Hematopoietic multipotent progenitor cell treated with erythropoietin and hydrocortisone succinate and interleukin-3 and kit ligand, for 17 days (in vitro differentiated cells): ENCODE results near the gene ZCCHC4.

Source experiments
- DNase-seq: peaks from one replicate; pipeline ENCODE4 v3.0.0-alpha.2; 2015; ENCODE audit warnings: low spot score

The ZCCHC4 gene

DNA sequence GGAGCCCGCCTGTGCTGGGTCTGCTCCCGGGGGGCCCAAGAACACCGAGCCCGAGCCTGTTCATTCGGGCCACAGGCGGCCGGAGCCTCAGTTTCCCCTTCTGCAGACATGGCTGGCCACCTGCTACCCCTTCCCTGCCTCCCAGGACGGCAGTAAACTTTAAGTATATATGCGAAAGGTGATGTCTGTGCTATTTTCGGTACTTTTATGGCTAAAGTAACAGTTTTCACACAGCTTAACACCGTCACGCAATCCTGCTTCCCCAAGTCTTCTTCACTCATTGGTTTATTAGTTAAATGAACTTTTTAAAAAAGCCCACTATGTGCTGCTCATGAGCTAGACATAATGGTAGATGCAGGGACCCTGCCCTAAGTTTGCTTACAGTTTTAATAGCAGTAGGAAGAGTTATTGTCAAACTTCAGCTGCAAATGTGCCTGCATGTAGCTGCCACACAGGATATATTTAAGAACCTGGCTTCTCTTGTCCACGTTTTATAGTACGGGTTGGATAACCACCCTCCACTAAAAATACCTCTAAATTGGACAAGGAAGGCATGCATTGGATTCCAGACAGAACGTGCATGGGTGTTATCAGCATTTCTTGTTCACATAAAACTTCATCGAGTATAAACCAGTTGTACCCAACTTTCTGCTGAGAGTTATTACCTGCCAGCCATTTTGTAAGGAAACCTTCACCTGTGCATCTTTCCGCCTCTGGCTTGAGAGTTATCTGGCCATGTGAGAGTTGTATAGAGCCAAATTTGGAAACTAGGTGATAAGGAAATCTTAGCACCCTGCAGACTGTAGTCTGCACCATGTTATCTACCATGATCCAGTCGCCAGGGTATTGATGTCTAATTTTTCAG lies 65.2 kb downstream of the ZCCHC4 start:
- no peak for DNase-seq

DNA sequence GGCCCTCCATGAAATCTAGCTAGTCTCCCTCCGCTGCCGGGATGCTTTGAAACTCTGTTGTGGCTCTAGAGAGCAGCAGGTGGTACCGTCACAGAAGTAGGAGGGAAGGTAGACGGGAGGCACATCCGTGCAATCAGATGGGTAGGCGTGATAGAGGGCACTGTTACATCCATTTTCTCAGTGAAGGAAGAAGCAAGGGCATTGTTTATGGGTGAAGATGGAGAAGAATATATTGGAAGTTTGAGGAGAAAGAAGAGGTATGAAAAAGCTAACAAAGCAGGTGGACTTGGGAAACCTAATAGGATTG lies 65.8 kb downstream of the ZCCHC4 start:
- no peak for DNase-seq

DNA sequence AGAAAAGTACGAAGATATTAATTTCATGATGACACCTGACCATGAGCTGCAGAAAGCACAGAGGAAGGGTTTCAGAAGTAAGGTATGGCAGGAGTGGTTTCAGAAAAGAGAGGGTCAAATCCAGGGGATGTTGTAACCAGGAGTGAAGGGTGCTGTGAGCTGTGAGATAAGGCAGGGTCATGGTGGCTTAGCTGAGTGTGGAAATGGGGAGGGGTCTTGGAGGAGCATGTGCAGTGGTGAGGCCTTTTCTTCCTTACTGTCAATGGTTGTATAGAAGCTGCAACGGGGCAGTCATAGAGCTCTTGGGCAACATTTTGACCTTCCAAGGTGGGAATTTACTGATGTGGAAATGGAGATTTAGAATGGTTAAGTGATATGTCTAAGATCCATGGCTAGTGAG lies 67.0 kb downstream of the ZCCHC4 start:
- no peak for DNase-seq

DNA sequence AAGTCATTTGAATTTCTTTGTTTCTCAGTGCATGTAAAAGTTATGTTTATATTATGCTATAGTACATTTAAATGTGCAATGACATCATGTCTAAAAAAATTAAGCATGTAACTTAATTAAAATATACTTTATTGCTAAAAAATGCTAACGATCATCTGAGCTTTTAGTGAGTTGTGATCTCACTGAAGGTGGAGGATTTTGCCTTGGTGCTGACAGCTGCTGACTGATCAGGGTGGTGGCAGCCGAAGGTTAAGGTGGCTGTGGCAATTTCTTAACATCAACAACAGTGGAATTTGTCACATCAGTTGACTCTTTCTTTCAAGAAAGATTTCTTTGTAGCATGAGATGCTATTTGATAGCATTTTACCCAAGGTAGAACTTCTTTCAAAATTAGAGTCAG lies 71.1 kb downstream of the ZCCHC4 start:
- no peak for DNase-seq

DNA sequence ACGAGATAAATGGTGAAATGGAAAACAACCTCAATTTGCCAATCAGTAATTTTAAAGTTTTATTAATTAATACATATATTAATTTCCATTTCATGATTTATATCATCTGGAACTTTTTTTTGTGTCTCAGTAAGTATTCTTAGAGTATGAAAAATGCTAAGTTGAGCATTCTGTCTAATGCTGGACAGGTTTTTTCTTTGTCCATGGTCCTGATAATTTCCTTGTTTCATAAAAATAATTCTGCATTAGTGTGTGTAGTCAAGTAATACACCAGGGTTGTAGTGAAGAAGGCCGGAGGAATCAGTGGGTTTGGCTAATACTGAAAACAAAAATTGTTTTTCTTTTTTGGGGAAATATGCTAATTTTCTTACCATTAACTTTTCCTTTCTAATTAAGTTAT lies 74.4 kb downstream of the ZCCHC4 start:
- no peak for DNase-seq

DNA sequence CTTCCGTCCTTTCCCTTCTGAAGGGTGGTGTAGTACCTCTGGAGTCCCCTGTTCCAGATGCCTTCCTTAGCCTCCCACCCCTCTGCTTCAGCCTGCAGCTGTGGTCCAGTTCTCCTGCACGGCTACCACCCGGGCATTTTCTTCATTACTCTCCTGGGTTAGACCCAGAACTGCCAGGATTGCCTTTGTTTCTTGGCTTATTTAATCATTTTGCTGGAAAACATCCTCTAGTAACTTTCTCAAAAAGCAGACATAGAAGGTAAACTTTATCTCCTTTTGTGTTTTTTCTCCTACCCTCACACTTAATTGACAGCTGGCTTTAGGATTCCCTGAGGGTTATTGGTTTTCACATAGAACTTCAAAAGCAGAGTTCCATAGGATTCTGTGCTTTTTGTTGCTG lies 84.7 kb downstream of the ZCCHC4 start:
- no peak for DNase-seq

DNA sequence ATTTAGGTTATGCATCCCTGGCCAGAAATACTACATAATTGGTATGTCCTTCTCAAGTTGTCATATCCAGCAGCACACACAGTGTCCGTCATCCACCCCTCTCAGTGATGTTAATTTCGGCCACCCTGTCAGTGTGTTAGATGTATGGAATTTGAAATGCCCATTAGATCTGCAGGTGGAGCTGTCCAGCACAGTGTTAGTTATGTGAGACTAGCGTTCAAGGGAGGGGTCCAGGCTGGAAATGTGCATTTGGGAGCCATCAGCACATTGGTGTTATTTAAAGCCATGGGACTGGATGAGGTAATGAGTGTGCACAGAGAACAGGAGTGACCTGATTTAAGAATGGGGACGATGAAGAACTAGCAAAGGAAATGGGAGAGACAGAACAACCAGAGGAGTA lies 86.9 kb downstream of the ZCCHC4 start:
- no peak for DNase-seq

DNA sequence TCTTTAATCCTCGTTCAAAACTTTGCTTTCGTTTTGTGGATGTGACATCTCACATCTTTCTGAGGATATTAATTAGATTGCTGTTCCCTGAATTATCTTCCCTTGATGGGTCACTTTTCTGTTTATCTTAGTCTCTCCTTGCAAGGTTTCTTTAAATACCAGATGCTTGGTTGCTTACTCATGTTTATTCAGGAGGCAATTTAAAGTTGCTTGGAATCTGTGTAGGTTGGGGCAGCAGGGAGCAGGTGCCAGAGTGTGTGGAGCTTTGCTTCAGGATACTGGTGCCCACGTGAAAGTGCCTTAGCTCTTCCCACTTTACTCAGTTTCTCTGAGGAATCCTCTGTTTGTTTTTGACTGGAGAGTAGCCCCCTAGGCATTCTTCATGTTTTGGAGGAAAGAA lies 88.5 kb downstream of the ZCCHC4 start:
- DNase-seq = no peak

DNA sequence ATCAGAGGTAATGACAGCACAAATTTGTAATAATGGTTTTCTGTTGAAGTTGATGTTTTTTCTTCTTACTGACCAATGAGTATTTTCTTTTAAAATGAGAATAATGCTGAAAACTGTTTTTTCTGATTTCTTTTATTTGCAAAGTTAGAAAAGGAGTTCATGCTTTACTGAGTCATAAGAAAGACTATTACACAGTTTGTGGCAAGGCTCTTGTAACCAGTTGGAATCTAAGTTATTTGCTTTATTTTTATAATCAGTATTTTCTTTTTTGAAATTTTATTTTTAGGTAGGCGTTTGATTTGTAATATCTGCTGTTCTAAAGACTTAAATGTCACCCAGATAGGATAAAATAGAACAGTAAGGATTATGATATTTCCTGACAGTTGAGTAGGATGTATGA lies 89.9 kb downstream of the ZCCHC4 start:
- DNase-seq = no peak

DNA sequence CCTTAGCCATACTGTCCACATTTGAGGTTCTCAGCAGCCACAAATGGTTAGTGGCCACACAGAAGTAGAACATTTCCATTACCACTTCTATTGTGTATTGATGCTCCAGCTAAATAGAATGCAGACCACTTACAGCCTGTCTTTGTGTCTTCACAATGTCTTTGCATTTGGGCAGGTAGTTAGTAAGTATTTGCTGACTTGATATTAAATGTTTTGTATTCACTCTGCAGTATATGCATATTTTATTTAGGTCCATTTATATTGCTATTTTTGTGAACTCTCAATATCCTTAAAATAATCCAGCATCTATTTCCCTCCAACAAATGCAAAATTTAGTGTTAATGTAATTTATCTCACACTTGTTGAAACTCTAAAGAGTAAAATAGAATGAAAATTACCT lies 91.1 kb downstream of the ZCCHC4 start:
- no peak for DNase-seq

DNA sequence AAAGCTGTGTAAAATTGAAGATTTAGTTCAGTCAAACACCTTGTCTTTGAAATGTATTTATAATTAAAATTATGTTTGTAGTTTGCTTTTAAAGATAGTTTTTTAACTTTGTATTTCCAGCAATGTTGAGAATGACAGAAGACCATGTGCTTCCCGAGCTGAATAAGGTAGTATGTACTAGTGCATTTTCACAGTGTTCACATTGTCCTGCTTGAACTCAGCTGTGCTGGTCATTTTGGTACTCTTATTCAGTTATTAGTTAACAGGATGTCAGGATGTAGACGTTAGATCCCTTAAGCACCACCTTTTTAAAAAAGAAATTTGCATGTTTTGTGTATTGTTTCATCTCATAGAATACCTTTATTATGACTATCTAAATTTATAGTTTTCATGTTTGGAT lies 92.9 kb downstream of the ZCCHC4 start:
- DNase-seq = no peak

DNA sequence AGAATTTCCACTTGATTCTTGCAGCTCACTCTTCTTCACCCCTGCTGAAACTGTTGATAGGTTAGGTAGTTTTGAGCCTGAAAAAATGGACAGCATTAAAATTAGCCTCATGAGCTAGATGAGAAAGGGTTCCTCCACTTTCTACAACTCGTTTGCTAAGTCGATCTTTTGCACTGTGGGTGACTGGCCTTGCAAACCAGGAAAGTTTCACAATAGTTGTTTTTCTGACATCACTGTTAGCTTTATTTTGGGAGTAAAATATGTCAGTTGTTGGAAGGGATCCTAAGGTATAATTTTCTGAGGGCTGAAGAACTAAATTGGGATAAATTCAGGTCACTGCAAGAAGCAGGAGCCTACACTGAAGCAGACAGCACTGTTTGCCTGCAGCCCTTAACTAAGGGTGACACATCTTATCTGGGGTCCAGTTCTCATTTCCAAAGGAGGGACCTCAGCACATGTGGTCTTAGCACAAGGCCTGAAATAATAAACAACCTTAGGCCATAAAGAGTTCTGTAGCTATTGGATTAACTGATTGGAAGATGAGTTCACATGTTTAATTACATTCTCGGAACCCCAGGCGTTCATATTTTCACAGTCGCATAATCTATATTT lies 93.6 kb downstream of the ZCCHC4 start:
- no peak for DNase-seq

DNA sequence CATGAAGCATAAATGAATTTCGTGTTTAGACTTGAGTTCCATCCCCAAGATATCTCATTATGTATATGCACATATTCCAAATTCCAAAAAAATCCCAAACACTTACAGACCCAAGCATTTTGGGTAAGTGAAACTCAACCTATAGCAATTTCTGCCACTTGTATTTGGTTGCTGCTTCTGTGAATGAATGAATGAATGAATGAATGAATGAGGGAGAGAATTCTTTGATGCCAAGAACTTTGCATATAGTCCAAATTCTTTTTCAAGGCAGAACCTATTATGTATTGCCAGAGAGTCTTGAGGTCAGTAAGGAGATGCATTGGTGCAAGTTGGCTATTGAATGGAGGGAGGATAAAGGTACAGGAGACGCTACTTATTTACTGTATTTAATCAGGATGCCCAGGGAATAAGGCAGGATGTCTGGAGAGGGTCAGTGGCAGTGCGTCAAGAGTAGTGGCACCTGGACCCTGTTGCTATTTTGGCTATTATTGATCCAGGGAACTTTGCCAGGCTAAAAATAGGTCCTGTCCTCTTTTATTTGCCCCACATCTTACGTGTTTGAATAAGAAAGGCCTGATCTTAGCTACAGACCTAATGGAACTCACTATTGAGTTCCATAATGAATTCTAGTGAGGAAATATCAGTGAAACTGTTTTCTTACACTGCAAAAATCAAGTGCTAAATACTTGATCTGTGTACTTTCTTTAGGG lies 98.4 kb downstream of the ZCCHC4 start:
- no peak for DNase-seq

DNA sequence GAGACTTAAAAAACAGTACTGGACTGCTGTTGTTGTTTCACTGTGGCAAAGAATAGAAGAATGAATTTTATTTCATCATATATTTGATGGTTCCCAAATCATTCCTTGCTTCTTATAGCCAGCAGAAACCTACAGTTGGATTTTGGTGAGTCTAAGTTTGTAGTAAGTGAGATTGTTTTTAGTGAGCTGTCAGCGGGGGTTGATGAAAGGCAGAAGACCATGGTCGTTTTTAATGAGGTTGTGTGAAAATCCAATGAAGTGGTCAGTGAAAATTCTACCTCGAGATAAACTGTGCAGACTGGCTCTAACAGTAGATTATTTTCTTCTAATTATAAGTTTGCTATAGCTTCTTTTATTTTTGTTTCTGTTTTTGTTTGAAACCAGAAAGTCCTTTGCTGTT lies 100.7 kb downstream of the ZCCHC4 start:
- DNase-seq = no peak

DNA sequence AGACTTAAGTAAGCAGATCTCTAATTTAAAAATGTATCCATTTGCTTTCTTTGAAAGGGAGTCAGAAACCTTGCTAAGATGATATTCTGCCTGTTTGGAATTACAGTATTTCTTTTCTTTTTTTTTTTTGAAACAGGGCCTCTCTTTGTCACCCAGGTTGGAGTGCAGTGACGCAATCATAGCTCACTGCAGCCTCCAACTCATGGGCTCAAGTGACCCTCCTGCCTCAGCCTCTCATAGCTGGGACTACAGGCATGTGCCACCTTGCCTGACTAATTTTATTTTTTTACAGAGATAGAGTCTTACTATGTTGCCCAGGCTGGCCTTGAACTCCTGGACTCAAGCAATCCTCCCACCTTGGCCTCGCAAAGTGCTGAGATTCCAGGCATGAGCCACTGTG lies 104.4 kb downstream of the ZCCHC4 start:
- no peak for DNase-seq
